ENCODE measurements around the gene CD58. TPM values are rescaled to one million over a fixed set of nuclear protein-coding genes. Genes with fewer than 3 reads are reported as not detected.
A peak's percentile ranks its signal among the peaks of the same experiment; 100 is the strongest.

CD58 gene
- total RNA-seq, 4 donors from 2014 or later: 23.1 to 63.0 (median 39.0) TPM

DNA sequence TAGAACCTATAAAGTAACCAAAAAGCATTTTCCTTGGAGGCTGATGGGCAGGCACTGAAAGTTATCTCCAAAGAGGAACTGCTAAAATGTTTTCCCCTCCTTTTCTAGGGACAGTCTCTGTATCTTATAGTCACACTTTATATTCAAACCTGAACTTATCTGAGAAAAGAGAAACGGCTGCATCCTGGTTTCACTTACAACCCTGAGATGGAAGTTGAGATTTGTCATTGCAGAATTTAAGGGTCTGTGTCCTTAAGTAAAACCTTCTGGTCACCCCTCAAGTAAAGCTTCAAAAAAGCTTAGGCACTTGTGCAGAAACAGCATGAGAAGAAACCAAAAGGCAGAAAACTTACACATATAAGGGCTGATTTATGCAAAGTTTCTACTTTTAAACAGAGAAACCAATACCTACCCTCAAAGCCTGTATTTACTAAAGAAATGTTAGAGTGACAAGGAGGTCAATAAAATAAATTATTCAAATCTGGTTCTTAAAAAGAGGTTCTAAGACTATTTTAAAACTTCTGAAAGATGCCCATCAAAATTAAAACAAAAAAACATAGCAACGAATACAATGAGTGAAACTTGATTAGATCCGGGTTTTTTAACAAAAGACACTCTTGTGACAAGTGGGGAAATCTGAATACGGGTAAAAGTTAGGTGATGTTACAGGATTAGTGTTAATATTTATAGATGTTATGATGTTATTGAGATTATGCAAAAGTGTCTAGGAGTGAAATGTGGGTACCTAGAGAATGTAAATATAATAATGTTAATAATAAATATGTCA, 9.9 kb downstream of the CD58 start:
- H3K27ac ChIP-seq: peak overlapping the region in 1 of 4 donors; percentile 9
- H3K4me1 ChIP-seq: peaks cover 0 to 21% (median 3%) of the 10 kb centered on the region in 4 donors
- TF ChIP-seq, protein P1, sequence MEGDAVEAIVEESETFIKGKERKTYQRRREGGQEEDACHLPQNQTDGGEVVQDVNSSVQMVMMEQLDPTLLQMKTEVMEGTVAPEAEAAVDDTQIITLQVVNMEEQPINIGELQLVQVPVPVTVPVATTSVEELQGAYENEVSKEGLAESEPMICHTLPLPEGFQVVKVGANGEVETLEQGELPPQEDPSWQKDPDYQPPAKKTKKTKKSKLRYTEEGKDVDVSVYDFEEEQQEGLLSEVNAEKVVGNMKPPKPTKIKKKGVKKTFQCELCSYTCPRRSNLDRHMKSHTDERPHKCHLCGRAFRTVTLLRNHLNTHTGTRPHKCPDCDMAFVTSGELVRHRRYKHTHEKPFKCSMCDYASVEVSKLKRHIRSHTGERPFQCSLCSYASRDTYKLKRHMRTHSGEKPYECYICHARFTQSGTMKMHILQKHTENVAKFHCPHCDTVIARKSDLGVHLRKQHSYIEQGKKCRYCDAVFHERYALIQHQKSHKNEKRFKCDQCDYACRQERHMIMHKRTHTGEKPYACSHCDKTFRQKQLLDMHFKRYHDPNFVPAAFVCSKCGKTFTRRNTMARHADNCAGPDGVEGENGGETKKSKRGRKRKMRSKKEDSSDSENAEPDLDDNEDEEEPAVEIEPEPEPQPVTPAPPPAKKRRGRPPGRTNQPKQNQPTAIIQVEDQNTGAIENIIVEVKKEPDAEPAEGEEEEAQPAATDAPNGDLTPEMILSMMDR (IDR thresholded peaks at IDR 0.05): no peak
- no peak for TF ChIP-seq POLR2A (IDR thresholded peaks at IDR 0.05)
- H3K9me3 ChIP-seq: no peaks in the 10 kb centered on the region
- DNase-seq: no peak
- H3K4me3 ChIP-seq: no peak overlapping the region
- no peaks in the 10 kb centered on the region for H3K36me3 ChIP-seq
- no peaks in the 10 kb centered on the region for H3K27me3 ChIP-seq

DNA sequence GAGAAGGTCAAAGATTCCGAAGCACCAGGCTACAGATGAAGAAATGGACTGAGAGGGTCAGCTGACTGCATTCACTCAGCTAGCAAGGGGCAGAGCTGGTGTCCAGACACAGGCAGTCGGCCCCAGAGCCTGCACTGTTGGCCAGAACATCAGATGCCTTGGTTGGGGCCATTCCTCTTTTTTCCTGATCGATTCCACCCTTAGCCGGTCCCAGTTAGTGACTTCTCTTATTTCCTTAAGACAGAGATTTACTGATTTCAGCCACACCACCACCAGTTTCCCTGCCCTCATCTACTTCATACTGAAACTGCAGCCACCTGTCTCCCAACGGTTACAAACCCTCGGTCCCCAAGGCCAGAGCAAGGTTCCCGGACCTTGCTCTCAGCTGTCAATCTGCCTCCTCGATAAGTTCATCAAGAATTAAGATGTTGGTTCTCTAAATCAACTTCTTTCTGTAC, 11.5 kb downstream of the CD58 start:
- Histone ChIP-seq H3K4me3 (no peak overlapping the region), H3K36me3 (no peaks in the 10 kb centered on the region), H3K27me3 (no peaks in the 10 kb centered on the region), H3K27ac (peak overlapping the region in 1 of 4 donors; percentile 12), H3K4me1 (peaks cover 0 to 29% (median 3%) of the 10 kb centered on the region in 4 donors), H3K9me3 (no peaks in the 10 kb centered on the region)
- DNase-seq: no peak
- no peak for TF ChIP-seq POLR2A (IDR thresholded peaks at IDR 0.05)
- TF ChIP-seq, protein P1 (IDR thresholded peaks at IDR 0.05): no peak

DNA sequence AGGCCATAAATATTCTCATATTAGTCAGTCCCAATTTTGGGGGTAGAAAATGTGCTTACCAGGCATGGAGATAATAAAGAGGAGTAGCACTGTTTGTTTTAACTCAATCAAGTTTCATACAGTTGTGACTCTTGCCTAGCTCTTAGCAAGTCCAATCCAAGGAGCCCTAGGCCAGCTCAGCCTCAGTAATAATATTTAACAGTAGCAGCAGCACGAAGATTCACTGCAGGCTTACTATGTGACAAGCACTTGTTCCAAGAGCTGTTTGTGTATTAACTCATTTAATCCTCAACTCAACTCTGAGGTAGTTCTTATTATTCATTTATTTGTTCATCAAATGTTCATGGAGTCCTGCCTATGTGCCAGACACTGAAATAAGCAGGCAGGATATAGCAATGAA, 12.3 kb downstream of the CD58 start:
- no peak for TF ChIP-seq POLR2A (IDR thresholded peaks at IDR 0.05)
- TF ChIP-seq, protein P1 (IDR thresholded peaks at IDR 0.05): no peak
- Histone ChIP-seq H3K4me1 (peaks cover 0 to 31% (median 3%) of the 10 kb centered on the region in 4 donors), H3K9me3 (no peaks in the 10 kb centered on the region), H3K27me3 (no peaks in the 10 kb centered on the region), H3K4me3 (no peak overlapping the region), H3K36me3 (no peaks in the 10 kb centered on the region), H3K27ac (no peak overlapping the region)
- no peak for DNase-seq

- no peaks in the 10 kb centered on the region for H3K9me3 ChIP-seq
- H3K36me3 ChIP-seq: no peaks in the 10 kb centered on the region
- TF ChIP-seq, protein P1 (IDR thresholded peaks at IDR 0.05): no peak
- H3K27me3 ChIP-seq: no peaks in the 10 kb centered on the region
- H3K4me1 ChIP-seq: peaks cover 0 to 35% (median 3%) of the 10 kb centered on the region in 4 donors
- H3K4me3 ChIP-seq: no peak overlapping the region
- no peak for DNase-seq
- H3K27ac ChIP-seq: no peak overlapping the region
Measured at GRCh38 chr1:116558140-116558549, 12.7 kb downstream of the CD58 start.

GRCh38 chr1:116557323-116557878, 13.4 kb downstream of the CD58 start:
- no peaks in the 10 kb centered on the region for H3K27me3 ChIP-seq
- peaks cover 0 to 35% (median 3%) of the 10 kb centered on the region in 4 donors for H3K4me1 ChIP-seq
- no peaks in the 10 kb centered on the region for H3K36me3 ChIP-seq
- no peak overlapping the region for H3K4me3 ChIP-seq
- peak overlapping the region in 1 of 4 donors; percentile 48 for H3K27ac ChIP-seq
- DNase-seq: no peak
- TF ChIP-seq, protein P1 (IDR thresholded peaks at IDR 0.05): no peak
- TF ChIP-seq POLR2A (IDR thresholded peaks at IDR 0.05): no peak
- no peaks in the 10 kb centered on the region for H3K9me3 ChIP-seq

All from Peyer's patch (tissue), 4 donors.